Smooth muscle cell of the brain vasculature (primary cell): ENCODE data around the gene SLC9A9.
"Not testable (repeated sequence)": the region's sequence is repeated elsewhere in the genome, so short reads cannot be mapped to it uniquely, and the experiment has no call there.

Source experiments
- DNase-seq: peaks from one replicate; pipeline ENCODE4 v3.0.0-alpha.2; 2012; ENCODE audit warnings: low read depth, low spot score

SLC9A9 gene

DNA sequence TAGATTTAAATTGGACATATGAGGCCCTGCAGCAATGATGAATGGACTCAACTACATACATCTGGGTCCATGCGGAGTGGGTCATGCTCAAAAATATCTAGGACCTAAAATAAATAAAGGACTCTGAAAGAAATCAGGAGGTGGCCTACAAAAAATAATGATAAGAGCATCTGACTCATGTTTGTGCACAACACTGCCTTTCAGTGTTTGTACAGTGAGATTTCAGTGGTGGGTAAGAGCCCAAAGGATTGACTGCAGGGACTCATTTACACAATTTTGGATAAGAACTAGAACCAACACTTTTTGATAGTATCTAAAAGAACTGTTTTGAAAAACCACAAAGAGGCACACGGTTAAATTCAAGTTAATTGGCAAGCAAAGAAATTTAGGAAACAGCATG, 285.5 kb downstream of the SLC9A9 start:
- no peak for DNase-seq

DNA sequence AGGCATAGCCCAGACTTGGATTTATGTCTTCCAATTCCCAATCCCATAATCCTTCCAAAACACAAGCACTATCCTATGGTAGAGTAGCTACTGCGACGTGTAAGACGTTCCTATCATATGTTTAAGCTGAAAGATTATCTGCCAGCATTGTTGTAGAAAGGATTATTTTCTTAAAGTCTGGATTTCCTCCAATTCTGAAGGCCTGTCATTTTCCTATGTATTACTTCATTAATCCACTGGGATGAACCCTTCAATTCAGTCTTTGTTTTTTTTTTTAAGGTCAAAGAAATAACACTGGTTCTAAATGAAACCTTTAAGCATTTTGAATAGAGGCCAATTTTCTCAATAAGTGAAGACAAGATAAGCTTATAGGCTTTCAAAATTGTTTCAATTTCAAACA, 289.0 kb downstream of the SLC9A9 start:
- no peak for DNase-seq

DNA sequence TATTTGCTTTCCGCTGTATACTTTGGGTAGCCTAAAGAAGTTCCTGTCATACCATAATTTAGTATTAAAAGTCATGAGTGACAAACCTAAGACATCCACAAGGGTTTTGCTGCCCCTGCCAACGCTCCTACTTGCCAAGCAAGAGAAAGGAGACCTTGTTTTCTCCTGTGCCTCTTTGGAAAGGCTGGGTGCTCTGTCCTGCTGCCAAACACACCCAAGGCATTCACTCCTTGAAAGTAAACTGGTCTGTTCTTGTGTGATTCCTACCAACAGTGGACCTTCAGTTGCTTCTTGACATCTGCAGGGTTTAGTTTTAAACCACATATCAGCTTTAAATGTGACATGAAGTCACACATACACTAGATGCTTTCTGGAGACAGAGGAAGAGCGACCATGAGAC, 295.4 kb downstream of the SLC9A9 start:
- no peak for DNase-seq

DNA sequence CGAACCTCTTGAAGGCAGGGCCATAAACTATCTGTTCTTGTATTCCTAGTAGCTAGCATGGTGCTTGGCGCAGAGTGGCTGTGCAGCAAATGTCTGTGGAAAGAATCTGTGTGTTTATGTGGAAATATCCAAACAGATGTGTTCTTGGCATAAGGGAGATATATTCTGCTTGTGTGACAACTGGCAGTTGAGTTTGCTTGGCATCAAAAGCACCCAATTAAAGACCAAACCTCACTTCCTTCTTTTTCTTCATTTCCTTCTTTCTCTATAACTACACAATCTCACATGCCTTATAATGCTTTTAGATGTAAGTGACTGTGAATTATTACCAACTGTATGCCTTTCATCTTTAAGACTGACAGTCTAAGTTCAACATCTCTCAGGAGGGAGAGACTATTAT, 296.5 kb downstream of the SLC9A9 start:
- no peak for DNase-seq

DNA sequence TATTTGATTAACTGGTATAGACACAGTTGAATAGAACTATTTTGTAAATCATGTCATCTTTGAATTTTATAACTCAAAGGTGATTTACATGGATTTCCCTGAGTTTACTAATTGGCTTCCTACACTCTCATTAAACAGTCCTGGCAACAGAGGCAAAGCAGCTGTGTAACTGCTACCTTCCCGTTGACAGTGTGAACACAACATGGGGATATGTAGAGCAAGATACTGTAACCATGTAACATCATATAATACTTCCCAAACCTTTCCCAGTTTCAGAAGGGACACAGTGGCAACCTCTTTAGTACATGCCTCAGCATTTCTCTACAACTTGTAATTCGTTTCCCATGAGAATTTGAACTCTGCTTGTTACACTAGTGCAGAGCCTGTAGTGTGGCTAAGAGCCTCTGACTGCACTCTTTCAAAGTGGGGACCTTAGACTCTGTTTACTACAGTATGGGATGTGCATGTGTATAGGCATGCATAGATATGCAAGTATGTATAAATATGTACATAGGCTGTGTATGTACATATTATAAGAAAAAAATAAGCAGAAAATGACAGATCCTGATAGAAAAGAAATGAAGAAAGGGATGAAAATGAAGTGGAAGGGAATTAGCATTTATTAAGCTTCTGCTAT, 299.3 kb downstream of the SLC9A9 start:
- DNase-seq, result no peak

DNA sequence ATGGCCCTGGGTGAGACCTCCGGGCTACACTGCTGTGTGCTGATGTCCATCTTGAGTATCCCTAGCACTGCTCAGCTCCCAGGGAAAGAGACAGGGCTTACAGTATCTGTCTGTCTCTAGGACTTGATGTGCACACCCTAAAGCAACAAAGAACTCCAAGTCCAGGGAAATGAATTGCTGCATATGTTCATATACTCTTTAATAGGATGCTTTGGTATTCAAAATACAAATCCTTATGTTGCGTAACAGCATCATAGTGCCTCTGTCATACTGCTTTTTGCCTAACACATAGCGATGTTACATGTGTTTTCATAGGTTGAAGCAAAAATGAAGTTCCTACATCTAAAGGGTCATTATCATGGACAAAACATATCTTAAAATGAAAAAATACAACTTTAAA, 299.9 kb downstream of the SLC9A9 start:
- DNase-seq, result no peak

DNA sequence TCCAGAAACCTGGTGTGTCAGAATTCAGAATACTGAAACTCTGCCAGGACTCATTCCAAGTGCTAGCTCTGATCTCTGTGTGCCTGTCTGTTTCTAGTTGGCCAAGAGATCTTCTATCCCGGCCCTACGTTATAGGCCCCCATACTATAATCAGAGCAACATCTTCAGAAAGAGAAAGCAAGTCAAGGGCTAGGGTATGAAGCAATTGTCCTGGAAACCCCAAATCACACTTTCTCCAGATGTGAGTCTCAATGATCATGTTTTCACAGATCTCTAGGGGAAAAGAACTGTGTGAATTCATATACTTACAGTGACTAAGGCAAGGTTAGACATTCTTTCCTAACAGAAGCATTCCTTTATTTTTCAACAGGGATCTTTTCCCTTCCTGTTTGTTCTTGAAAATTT, 309.7 kb downstream of the SLC9A9 start:
- DNase-seq, result no peak

DNA sequence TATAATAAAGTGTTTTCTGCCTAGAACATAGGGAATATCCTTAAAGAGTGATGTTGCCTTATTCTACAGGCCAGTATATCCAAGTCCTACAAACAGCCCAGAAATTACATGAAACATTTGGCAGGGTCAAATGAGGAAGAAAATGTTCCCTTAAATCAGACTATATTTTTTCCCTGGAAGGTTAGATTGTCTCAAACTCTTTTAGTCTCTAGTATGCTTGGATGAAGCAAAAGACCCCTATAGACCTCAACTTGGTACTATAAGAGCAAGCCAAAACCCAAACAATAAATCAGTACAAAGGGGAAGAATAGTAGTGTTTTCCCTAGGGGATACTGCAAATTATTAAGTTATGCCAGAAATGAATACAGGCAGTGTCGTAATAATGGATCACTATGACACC, 310.2 kb downstream of the SLC9A9 start:
- no peak for DNase-seq

DNA sequence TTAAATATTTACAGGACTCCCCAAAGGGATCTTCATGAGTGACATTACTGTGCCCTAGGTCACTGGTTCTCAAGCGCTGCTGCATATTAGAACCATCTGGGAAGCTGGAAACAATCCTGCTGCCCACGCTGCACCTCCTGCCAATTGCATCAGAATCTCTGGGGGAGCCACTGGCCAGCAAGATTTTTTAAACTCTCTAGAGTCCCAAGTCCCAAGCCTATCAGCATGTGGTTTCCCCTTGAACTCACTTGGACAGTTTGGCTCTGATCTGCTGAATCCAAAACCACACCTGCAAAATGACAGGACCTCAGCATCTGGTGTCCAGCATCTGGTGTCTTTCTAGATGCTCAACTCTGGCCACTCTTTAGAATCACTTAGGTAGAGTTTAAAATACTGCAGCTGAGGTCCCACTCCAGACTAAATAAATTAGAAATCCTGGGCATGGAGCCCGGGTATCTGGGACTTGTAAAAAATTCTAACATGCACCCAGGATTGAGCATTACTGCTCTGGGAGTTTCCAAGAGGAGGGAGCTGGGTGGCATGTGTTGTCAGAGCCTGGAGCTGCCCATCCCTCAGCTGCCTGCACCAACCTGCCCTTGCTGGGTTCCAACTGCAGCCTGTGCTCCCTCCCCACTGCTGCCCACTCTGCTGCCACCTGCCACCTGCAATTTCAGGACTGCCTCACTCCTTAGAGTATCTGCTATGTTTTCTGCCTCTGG, 311.3 kb downstream of the SLC9A9 start:
- DNase-seq, result no peak

DNA sequence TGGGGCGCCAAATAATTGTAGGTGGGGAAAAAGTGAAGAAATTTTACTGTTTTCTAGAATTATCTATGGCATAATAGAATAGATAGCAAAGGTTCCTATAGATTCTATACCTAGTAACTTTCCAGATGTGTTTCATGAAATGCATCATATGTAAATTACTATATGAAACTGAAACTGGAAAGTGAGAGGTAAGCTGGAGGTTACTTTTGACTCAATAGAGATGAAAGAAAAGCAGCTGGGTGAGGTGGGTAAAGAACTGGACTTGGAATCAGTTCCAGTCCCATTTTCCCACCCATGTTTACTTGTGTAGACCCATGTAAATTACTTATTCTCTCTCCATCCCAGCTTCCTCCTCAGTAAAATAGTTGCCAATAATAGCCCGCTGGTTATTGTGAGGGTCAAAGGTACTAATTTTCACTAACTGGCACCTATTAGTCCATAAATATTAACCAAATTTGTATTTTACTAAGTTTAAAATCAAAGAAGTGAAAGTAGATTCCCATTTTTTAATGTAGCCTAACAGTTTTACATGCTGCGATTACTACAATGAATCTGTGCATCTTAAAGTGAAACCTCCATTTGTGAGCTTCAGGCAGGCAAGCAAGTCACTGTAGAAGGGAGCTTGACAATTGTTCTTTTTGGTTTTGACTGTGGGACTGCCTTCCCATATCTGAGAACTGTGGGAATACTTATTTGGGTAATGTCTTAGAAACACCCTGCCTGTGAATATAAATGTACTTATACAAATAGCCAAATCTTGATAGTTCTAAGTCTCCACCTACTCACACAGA, 312.1 kb downstream of the SLC9A9 start:
- no peak for DNase-seq

DNA sequence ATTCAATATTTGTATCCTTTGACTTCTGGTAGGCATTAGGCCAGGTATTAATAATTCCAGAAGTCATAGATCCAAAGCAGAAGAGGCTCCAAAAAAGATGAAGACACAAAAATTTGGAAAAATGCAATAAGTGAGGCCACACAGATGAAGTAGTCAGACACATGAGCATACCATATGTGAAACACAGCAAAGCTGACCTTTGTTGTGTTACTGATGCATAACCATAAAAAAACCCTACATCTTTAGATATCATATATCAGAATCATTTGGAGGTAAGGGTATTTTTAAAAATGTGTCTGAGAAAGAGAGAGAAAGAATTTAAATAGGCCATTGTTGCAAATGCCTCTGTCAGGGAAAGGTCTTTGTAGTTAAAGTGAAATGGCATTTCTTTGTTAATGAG, 314.9 kb downstream of the SLC9A9 start:
- no peak for DNase-seq

DNA sequence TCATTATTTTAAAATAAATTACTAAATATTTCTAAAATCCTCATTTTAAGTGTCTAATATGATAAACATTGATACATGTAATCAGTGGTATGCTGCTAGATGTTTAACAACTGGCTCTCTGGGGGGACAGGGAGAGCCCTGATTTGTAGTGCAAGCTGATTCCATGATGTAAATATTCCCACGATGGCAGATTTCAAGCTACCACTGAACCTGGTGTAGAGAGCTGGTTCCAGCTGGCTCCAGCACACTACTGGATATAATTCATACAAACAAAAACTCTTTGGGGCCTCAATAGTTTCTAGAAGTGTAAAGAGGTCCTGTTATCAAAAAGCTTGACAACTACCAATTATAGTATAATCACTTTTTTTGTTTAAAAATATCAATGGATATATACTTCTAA, 316.2 kb downstream of the SLC9A9 start:
- no peak for DNase-seq

DNA sequence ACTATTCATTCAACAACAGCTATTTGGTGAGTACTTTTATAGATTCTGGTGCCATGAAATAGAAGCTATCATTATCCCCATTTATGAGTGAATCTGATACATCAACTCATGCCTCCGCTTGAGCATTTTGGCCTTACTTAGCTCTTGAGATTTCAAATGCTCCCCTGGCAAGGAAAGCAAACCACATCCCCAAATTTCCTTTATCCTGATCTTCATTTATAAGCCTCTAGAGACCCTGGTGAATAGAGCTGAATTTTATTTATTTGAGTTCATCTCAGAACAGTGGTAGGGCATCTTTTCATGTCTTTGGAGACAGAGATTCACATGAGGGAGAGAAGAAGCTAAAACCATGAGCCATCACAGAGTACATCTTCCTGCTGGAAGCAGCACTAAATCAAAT, 317.2 kb downstream of the SLC9A9 start:
- DNase-seq, result no peak

DNA sequence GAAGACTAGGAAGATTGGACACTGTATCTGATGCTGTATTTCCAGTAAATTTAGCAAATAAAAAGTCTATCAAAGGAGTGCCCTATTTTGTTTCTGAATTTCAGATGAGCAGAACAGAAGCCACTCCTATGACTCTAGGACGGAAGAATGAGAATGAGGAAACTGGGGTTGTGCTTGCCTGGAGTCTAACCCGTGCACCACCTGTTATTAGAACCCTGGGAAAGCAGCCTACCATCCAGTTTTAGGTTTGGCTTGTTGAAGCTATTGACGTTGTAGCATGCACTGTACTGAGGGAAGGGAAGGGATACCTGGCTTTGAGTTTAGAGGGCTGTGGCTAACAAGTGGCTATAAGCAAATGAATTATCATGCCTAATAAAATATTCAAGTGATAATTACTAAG, 318.5 kb downstream of the SLC9A9 start:
- no peak for DNase-seq

DNA sequence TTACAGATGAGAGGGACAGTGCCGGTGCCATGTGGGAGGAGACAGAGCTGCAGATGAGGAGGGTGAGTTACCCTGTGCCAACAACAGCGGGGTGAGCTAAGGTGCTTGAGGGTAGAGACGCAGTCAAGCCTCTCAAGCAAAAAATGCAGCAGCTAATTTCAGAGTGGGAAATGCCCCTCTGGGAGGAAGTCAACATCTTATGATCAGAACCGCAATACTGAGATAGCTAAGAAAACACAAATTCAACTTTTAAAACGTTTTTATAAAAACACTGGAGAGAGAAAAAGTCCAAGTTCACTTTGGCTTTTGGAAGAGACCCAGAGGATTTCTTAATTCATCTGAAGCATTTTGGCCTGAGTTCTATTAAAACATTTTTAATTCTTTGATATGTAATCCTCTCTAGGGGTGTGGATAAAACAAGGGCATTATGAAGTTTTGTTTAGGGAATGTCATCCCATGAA, 319.2 kb downstream of the SLC9A9 start:
- DNase-seq, result no peak

DNA sequence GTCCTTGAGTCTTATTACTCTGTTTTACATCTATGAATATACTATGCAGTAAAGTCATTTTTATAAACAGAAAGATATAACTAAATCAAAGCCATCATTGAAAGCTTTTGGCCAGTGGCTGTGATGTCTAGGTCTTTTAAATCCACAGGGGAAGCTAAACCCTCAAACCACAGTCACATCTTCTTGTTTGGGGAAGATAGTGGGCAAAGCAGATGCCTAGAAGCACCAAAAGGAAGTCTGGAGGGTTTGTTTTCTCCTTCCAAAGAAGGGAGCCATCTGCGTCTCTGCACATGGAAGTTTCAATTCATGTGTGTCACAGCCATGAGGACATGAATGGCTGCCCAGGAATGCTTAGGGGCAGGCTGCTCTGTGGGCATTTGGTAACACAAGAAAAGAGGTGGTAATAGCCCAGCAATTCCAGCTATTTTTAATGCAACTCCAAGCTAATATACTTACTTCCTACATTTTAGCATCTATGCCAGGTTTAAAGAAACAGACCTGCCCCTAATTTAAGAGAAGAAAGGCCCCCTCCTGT, 322.2 kb downstream of the SLC9A9 start:
- no peak for DNase-seq

DNA sequence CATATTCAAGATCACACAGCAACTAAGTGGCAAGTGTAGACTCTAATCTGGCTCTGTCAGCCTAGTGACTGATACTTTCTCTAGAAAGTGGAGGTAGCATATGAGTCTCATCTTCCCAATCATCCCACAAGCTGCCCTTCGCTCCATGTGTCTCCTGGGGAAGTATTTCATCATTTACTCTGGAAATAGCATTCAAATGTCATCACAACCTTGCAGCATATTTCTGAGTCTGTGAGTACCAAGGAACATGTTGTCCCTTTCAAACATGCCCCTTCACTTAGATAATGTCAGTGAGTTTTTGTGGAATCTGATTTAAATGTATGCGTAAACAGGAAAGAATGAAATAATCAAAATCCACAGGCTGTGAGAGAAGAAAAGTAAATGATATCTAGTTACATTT, 322.9 kb downstream of the SLC9A9 start:
- DNase-seq, result no peak

DNA sequence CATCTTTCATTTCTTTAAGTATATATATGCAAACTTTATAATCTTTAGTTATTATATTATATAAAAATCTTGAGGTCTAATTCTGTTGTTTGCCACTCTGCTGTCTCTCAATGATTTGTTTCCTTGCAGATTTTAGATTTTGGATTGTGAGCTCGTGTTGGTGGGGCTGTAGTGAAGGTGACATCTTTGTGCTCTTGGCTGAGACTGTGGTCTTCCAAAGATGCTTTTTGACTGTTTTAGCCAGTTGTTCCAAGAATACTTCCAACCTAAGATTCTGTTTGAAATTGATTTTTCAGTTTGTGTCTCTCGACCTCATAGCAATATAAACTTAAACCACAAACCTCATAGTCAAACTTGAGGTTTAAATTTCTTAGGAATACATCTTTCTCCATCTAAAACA, 326.5 kb downstream of the SLC9A9 start:
- DNase-seq, result no peak

DNA sequence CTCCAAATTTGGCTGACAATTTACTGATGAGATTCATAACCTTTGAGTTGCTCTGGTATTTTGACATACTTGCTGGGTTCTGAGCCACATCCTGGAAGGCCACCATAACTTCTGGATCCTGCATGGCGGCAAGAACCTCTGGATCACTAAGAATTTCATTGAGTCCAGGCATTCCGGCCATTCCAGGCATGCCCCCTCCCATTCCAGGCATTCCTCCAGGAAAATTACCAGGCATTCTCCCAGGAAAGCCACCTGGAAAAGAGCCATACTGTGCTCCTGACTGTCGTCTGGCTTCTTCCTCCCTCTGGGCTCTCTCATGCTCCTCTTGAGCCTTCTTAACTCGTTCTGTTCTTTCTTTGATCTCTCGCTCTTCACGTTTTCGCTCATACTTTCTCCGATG, 331.1 kb downstream of the SLC9A9 start:
- DNase-seq, result not testable (repeated sequence)

DNA sequence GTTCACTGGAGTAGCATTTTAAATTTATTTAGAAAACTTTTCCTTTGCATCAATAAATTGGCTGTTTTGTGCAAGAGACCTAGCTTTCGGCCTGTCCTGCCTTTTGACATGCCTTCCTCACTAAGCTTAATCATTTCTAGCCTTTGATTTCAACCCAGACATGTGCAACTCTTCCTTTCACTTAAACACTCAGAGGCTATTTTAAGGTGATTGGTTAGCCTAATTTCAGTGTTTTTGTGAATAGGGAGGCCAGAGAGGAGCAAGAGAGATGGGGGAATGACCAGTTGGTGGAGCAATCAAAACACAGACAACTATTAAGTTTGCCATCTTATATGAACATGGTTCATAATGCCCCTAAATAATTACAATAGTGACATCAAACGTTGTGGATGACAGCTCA, 333.4 kb downstream of the SLC9A9 start:
- no peak for DNase-seq

DNA sequence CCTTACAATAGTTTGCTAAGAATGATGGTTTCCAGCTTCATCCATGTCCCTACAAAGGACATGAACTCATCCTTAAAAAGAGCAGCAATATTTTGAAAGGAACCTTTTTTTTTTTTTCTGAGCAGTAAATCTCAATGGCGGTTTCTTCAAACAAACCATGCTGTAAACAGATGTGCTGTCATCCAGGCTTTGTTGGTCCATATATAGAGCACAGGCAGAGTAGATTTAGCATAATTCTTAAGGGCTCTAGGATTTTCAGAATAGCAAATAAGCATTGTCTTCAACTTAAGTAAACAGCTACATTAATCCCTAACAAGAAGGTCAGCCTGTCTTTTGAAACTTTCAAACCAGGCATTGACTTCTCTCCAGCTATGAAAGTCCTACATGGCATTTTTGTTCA, 334.2 kb downstream of the SLC9A9 start:
- no peak for DNase-seq

DNA sequence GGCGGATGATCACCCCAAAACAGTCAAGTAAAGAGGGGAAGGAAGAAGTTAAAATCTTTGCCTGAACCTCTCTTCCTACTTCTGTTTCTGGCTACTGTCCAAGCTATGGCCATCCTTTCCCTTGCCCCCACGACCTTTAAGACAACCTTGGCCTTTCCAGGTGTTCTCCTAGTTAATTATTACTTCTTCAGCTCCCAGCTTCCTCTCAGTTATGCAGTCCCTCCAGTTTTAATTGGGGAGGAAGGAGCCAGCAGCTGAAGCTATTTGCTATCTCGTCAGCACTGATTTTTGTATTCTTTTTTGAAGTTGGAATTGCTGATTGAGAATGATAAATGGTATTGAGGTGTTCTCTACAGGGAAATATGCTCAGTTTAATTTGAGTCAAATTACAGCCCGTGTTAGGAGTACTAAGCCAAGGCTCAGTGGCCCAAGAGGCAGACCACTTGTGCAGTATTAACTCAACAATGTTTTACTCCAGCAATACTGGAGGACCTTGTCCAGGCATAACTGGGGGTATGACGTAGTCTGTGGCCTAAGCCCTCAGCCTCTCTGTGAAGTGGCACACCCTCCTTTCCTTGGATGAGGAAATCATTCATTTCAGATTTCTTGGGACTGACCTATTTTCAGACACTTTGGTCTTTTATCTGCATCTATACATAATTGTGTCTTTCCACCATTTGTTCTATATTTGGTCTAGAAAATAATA, 336.9 kb downstream of the SLC9A9 start:
- no peak for DNase-seq
